ENCODE results near the gene NFKBIA.
"Not testable (repeated sequence)": the region's sequence is repeated elsewhere in the genome, so short reads cannot be mapped to it uniquely, and the experiment has no call there.

Gene NFKBIA, protein sequence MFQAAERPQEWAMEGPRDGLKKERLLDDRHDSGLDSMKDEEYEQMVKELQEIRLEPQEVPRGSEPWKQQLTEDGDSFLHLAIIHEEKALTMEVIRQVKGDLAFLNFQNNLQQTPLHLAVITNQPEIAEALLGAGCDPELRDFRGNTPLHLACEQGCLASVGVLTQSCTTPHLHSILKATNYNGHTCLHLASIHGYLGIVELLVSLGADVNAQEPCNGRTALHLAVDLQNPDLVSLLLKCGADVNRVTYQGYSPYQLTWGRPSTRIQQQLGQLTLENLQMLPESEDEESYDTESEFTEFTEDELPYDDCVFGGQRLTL

DNA sequence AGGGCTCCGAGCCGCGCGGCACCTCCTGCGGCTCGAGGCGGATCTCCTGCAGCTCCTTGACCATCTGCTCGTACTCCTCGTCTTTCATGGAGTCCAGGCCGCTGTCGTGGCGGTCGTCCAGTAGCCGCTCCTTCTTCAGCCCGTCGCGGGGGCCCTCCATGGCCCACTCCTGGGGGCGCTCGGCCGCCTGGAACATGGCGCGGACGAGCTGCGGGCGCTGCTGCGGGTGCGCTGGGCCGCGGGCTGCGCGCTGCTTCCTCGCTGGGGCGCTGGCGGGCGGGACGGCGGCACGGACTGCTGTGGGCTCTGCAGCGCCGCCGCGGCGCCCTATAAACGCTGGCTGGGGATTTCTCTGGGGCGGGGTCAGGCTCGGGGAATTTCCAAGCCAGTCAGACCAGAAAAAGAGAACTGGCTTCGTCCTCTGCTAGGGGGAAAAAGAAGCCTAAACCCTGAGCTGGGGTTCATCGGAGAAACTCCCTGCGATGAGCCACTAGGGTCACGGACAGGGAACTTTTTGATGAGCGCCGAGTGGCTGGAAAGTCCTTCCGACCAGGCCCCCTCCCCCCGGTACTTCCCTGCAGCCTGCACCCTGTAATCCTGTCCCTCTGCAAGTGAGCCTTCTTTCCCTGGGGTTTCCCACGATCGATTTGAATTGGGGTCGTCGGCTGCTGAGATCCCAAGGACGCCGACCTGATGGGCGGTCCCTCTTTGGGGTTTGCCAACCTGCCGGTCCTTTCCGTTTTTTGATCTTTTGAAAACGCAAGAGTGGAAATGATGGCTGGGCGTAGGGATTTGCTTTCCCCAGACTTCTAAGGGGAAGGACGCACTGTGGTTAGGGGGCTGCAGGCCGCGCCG lies at the start of gene NFKBIA:
Gene NFKBIA, minus strand, starts transcription at position 301 of the 855 bp plus-strand sequence. Its CDS starts 105 bp downstream, at position 196.
- DNase-seq (ENCODE audit: low spot score): peak; percentile 87

DNA sequence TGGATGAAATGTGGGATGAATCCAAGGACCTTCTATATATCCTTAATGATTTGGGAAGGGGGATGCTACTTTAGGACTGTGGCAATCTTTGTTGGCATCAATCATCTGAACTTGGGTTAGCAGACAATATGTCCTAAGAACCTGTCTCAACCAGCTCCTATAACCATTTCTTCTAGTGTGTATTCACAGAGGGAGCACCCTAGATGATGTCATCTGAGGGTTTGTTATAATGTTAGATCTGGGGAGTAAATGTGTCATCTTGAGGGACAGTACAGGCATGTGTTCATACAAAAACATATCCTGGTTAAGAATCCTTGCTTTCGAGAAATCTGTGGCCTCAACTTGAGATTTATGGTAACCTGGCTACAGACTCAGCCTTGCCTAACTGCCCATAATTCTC lies 41.9 kb upstream of the NFKBIA start:
- DNase-seq (ENCODE audit: low spot score): no peak

DNA sequence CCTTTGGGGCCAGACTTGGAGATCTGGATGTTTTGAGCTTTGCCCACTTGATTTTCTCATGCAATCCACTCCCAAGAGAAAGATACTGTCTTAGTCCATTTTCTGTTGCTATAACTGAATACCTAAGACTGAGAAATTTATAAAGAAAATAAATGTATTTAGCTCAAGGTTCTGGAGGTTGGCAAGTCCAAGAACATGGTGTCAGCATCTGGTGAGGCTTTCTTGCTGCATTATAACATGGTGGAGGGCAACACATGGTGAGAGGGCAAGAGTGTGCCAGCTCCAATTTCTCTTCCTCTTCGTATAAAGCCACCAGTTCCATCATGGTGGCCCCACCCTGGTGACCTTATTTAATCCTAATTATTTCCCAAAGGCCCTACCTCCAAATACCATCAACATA lies 39.6 kb upstream of the NFKBIA start:
- no peak for DNase-seq (ENCODE audit: low spot score)

DNA sequence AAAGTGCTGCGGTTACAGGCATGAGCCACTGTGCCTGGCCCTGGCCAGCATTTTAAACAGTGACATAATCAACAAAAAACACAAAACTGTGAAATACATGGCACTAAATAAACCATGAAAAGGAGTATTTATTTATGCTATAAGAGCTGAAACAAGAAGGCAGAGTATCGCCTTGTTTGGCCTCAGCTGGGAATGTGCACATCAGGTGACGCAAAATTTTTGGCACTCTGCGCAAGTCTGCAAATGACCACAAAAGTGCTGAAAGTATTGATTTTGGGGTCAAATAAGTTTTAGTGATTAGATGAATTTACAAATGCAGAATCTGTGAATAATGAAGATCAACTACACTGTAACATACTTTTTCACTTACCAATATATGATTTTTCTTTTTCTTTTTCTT lies 36.6 kb upstream of the NFKBIA start:
- DNase-seq (ENCODE audit: low spot score): no peak

DNA sequence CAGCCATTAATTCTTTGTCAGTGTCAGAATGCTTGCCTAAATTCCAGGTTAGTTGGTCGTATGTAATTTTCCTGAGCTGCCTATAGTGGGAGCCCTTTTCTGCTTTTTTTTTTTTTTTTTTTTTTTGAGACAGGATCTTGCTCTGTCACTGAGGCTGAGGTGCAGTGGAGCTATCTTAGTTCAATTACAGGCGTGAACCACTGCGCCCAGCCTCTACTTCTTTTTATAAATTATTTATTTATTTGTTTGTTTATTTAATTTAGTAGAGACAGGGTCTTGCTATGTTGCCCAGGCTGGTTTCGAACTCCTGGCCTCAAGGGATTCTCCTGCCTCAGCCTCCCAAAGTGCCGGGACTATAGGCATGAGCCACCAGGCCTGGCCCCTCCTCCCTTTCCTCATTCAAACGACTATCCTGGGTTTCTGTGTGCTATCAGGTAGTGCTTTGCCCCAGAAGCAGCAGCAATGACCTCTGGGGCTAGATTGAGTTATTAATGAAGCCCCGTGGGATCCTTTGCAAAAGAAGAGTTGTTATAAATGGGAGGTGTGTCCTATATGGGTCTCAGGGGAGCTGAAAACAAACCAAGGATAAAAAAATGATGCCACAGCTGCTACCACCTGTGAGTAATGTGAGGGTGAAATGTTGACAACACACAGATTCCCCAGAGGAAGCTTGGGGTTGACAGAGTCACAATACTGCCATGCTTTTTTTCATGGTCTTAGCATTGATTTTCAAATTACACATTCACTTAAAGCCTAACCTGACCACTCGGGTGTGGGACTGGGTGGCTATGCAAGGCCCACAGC lies 34.6 kb upstream of the NFKBIA start:
- DNase-seq (ENCODE audit: low spot score): no peak

DNA sequence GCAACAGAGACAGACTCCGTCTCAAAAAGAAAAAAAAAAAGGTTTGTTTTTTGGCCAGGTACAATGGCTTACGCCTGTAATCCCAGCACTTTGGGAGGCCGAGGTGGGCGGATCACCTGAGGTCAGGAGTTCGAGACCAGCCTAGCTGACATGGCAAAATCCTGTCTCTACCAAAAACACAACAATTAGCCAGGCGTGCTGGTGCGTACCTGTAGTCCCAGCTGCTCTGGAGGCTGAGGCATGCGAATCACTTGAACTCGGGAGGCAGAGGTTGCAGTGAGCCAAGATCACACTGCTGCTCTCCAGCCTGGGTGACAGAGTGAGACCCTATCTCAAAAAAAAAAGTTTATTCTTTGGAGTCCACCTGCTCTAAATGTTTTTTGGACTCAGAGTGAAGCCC lies 33.9 kb upstream of the NFKBIA start:
- not testable (repeated sequence) for DNase-seq (ENCODE audit: low spot score)

DNA sequence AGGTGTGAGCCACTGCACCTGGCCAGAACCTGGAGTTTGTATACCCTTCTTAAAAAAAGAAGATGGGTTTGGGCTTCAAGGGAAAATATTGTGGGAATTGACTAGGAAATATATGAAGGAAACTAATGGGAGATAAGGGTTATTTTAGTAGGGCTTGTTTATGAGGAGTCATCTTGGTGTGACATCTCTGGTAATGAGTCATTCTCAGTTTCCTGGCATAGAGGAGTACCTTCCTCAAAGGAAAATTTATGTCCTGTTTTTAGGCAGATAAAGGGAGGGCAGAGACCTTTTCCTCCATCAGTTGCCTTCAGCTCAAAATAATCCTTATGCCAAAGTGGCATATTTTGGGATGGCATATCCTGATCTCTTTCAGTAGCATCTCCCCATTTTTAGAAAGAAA lies 30.6 kb upstream of the NFKBIA start:
- DNase-seq (ENCODE audit: low spot score): no peak

DNA sequence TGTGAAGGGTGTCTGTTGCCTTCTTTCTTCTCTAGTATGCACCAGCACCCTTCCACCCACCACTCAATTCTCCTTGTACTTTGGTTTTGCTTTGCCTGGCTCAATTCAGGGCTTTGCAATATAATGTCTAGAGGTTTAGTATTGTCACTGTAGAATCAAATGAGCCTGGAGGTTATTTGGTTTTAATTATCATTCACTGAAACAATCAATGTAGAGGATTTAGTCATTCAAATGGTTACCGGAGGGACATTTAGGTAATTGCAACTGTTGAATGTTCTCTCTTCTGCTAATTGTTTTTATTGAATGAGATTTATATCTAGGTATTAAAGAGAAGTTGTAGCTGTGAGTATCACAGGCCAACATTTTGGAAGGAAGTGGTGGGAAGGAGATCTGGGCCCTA lies 29.3 kb upstream of the NFKBIA start:
- DNase-seq (ENCODE audit: low spot score): no peak

DNA sequence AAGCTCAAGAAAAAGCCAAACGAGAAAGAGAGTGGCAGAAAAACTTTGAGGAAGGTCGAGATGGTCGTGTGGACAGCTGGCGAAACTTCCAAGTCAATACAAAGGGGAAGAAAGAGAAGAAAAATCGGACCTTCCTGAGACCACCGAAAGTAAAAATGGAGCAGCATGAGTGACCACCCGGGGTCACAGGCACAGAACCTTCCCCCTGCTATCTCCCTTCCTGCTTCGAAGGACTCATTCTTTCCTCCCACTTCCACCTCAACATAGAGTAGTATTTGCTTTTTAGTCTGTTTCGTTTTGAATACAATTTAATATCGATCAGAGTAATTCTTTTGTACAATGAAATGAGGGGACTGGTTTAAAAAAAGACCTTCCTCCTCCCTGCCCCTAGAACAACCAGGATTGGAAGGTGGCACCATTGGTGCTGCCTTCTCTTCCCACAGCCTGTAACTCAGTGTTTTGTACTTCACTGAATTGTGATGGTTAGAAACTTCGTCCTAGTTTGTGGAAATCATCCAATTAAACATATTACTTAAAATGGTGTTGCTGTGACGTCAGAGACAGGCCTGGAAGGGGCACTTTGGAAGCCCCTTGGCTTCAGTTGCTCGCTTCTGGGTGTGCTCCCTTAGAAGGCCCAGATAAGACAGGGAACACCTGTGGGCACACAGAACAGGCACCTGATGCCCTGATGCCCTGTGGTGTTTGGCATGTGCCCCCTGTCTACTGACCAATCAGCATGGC lies 26.1 kb upstream of the NFKBIA start:
- DNase-seq (ENCODE audit: low spot score): no peak

DNA sequence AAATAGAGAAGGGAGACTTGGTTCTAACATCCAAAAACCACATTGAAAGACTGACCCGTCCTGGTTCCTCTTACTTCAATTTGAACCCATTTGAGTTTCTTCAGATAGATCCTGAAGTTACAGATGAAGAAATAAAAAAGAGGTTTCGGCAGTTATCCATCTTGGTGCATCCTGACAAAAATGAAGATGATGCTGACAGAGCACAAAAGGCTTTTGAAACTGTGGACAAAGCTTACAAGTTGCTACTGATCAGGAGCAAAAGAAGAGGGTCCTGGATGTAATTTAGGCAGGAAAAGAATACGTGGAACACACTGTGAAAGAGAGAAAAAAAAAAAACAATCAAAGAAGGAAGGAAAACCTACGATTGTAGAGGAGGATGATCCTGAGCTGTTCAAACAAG lies 25.4 kb upstream of the NFKBIA start:
- no peak for DNase-seq (ENCODE audit: low spot score)

DNA sequence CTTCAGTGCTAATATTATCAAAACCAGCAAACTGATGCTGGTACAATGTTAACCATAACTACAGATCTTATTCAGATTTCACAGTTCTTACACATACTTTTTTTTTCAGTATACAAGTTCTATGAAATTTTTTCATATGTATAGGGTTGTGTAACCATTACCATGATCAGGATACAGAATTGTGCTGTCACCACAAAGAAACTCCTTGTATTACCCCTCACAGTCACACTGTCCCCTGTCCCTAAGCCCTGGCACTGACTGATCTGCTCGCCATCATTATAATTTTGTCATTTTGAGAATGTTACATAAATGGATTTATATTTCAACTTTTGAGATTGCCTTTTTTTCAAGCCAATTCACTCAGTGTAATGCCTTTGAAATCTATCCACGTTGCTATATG lies 21.3 kb upstream of the NFKBIA start:
- DNase-seq (ENCODE audit: low spot score): no peak

DNA sequence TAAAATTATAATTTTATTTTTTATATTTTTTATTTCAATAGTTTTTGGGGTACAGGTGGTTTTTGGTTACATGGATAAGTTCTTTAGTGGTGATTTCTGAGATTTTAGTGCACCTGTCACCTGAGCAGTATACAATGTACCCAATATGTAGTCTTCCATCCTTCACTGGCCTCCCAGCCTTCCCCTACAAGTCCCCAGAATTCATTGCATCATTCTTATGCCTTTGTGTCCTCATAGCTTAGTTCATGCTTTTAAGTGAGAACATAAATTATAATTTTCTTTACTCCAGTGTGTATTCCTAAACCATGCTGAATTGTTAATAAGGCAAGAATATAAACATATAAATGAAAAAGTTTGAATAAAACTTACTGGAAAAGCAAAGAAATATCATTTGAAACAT lies 19.1 kb upstream of the NFKBIA start:
- no peak for DNase-seq (ENCODE audit: low spot score)

DNA sequence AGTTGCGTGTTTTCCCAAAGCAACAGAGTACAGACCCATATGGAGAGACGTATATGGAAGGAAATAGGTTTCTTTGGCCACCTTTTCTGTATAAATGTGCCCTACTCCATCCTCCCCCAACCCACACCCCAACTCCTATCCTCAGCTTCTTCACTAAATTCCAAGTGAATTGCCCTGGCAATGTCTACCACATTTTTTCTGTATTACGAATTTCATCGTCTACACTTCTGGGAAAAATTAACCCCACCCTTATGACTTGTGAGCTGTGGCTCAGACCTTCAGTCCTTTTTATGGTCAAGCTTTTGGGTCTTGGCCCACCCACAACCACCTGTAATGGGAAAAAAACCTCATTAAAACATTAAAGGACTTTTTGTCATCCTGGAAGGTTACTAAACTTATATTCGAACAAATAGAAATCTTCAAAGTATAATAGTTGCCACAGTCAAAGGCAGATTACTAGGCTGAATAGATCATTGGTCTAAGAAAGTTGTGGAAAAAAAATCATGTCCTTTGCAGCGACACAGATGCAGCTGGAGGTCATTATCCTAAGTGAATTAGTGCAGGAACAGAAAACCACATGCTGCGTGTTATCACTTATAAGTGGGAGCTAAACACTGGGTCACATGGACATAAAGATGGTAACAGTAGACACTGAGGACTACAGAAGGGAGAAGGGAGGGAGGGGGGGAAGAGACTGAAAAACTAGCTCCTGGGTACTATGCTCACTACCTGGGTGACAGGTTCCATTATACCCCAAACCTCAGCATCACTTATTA lies 15.7 kb upstream of the NFKBIA start:
- no peak for DNase-seq (ENCODE audit: low spot score)

DNA sequence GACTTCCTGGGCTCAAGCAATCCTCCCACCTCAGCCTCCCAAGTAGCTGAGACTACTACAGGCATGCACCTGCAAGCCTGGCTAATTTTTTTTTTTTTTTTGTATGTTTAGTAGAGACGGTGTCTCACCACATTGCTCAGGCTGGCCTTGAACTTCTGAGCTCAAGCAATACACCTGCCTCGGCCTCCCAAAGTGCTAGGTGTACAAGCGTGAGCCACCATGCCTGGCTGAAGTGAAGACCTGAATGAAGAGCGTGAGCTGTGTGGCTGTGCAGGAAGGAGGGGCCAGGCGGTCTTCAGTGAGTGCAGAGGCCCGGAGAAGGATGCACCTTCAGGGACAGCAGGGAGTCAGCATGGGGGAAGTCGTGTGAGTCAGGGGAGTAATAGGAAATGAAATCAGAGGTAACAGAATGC lies 14.9 kb upstream of the NFKBIA start:
- DNase-seq (ENCODE audit: low spot score): no peak

DNA sequence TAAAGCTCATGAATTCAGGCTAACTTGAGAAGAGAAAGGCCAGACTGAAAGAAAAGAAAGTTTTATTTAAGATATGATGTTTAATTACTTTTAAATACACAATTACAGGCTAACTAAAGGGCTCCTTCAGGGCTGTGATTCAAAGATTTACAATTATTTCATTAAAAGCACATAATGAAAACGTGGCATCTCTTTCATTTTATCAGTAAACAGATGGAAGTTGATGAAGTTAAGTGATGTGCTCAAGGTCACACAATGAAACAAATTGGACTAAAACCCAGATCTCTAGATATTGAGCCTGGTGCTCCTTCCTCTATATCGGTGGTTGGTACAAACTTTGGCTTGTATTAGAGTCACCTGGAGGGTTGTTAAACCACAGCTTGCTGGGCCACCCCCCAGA lies 13.5 kb upstream of the NFKBIA start:
- DNase-seq (ENCODE audit: low spot score): no peak

DNA sequence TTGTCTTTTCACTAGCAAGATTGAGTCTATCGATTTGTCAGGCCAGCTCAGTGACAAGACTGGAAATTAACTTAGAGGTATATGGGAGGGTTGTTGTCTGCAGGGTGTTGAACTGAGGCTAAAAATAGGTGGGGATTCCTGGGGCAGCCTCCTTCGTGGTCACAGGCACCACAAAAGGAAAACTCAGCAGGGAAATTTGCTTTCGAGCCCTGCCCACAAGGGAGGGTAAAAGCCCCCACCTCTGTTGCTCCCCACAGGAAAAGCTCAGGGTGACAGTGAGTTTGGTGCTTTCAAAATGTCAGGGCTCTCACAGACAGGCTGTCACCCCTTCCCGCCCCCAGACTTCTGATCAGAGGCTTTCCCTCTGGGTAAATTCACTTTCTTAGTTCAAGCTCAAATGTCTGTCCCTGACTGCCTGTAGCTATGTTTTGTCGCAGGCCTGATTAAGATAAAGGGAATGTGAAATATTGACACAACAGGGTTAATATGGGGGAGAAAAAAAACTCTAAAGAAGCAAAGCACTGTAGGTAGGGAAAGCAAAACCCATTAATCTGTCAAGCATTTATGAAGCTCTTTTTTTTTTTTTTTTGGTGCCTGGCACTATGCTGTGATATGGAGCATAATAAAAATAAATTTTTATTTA lies 11.7 kb upstream of the NFKBIA start:
- DNase-seq (ENCODE audit: low spot score): no peak

DNA sequence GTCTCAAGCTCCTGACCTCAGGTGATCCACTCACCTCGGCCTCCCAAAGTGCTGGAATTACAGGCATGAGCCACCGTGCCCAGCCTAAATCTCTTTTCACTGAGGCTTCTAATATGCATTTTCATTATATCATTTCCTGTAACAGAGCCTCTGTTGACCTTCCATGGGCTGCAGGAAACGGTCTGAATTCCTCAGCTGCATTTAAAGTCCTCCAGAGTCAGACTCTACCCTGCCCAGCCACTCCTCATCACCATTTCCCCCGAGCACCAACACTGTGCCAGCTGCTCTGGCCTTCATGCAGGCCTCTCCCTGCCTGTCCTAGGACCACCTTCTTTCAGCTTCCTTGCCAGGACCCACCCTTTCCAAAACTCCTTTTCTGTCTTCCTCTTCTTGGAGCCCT lies 9.8 kb upstream of the NFKBIA start:
- no peak for DNase-seq (ENCODE audit: low spot score)

DNA sequence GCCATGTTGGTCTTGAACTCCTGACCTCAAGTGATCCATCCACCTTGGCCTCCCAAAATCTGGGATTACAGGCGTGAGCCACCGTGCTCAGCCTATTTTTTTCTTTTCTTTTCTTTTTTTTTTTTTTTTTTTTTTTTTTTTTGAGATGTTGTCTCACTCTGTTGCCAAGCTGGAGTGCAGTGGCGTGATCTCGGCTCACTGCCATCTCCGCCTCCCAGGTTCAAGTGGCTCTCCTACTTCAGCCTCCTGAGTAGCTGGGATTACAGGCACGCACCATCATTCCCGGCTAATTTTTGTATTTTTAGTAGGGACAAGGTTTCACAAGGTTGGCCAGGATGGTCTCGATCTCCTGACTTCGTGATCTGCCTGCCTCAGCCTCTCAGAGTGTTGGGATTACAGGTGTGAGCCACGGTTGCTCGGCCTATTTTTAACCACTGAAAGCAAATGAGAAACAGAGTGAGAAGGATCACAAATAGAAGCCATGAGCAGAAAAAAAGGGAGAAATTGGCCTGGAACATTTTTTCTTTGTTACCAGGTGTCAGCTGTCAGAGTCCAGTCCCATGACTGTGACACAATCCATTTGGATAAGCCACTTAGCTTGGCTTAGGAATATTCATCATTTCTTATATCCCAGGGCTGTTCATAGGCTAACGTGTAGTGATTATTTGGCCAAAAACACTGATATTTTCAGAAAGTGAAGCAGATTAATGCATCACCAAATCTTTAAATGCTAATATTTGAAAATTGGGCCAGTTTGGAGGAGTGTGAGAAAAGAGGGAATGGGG lies 7.9 kb upstream of the NFKBIA start:
- DNase-seq (ENCODE audit: low spot score): no peak

DNA sequence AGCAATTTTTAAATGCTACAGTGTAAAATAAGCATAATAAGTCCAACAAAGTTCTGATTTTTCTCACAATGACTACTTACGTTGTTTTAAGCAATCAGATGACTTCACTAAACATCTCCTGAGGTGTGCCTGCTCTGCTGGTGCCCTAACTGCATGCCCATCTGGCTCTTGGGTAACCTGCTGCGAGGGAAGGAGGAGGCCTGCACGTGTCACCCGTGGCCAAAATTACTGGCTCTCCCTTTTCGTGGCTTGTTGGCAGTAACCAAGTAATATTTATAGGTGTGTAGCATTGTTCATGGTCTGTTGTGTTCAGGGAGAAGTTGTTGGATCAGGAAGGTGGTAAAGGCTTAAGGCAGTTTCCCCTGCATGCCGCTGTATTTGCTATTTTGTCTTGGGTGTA lies 6.3 kb upstream of the NFKBIA start:
- DNase-seq (ENCODE audit: low spot score): no peak

DNA sequence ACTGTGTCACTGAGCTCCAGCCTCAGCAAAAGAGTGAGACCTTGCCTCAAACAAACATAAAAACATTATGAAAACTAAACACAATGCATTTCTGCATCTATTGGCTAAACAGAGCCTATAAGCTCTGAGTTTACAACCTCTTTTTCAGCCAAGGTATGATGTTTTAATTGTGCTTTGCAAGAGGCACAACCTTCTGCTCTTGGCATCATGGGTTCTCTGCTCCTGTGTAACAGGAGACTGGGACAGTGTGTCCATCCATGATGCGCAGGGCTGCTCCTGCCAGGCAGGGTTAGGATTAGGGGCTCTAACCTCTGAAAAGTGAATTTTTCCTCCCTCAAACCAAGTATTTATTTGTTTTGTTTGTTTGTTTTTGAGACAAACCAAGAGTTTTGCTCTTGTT lies 5.0 kb upstream of the NFKBIA start:
- DNase-seq (ENCODE audit: low spot score): no peak

Data from pons (tissue), 1 donor.